HG02571 (cell line): ENCODE measurements around the gene SPIN1.

ENCODE experiments used
- ATAC-seq: cut with Tn5 transposase; IDR thresholded peaks from one replicate; pipeline ENCODE4 v1.9.1; 2021; ENCODE audit warnings: mild to moderate bottlenecking, moderate library complexity; ENCODE audit not compliant: unreplicated experiment

SPIN1 gene

GRCh38 chr9:88433583-88434255 lies 45.5 kb downstream of the SPIN1 start:
- ATAC-seq, result no peak

- ATAC-seq, result no peak
Observed at GRCh38 chr9:88435336-88435735, 47.1 kb downstream of the SPIN1 start.

GRCh38 chr9:88436379-88436778 lies 48.1 kb downstream of the SPIN1 start:
- ATAC-seq, result no peak

- no peak for ATAC-seq
Observed at GRCh38 chr9:88437210-88438146, 49.2 kb downstream of the SPIN1 start.

- no peak for ATAC-seq
Observed at GRCh38 chr9:88438811-88439210, 50.6 kb downstream of the SPIN1 start.

GRCh38 chr9:88441301-88442007 lies 53.2 kb downstream of the SPIN1 start:
- ATAC-seq, result no peak

- no peak for ATAC-seq
Observed at GRCh38 chr9:88443480-88444113, 55.4 kb downstream of the SPIN1 start.

GRCh38 chr9:88446728-88447127 lies 58.5 kb downstream of the SPIN1 start:
- no peak for ATAC-seq

- ATAC-seq, result no peak
Observed at GRCh38 chr9:88447431-88447830, 59.2 kb downstream of the SPIN1 start.

GRCh38 chr9:88451160-88451559 lies 62.9 kb downstream of the SPIN1 start:
- ATAC-seq, result no peak

- no peak for ATAC-seq
Observed at GRCh38 chr9:88458716-88459465, 70.6 kb downstream of the SPIN1 start.

GRCh38 chr9:88460587-88461332 lies 72.5 kb downstream of the SPIN1 start:
- ATAC-seq, result no peak

GRCh38 chr9:88462191-88462590 lies 73.9 kb downstream of the SPIN1 start:
- no peak for ATAC-seq

GRCh38 chr9:88464851-88465250 lies 76.6 kb downstream of the SPIN1 start:
- ATAC-seq, result no peak

GRCh38 chr9:88468226-88468625 lies 80.0 kb downstream of the SPIN1 start:
- ATAC-seq, result no peak

GRCh38 chr9:88476491-88477271 lies 88.4 kb downstream of the SPIN1 start:
- no peak for ATAC-seq

- no peak for ATAC-seq
Observed at GRCh38 chr9:88477300-88477751, 89.1 kb downstream of the SPIN1 start.

- ATAC-seq, result no peak
Observed at GRCh38 chr9:88478246-88478645, 90.0 kb downstream of the SPIN1 start.

GRCh38 chr9:88481933-88482332 lies 93.7 kb downstream of the SPIN1 start:
- no peak for ATAC-seq
